GM19239 (cell line): ENCODE measurements around the gene TNFRSF18.

Experiments
- DNase-seq: peaks from one replicate; pipeline ENCODE4 v3.0.0; 2011; ENCODE audit warnings: low spot score; ENCODE audit not compliant: insufficient read length
- FAIRE-seq: peaks from 2 replicates; lab custom pipeline; 2011; peaks lifted over from hg19 to GRCh38; lab: Jason Lieb, UNC

TNFRSF18 gene

GRCh38 chr1:1215881-1216605 lies 9.7 kb upstream of the TNFRSF18 start:
- FAIRE-seq: no peak
- no peak for DNase-seq

- FAIRE-seq (no peak), DNase-seq (no peak)
Measured at GRCh38 chr1:1215080-1215676, 8.8 kb upstream of the TNFRSF18 start.

GRCh38 chr1:1213345-1214265 lies 7.2 kb upstream of the TNFRSF18 start, which contains the start of gene TNFRSF4:
Gene TNFRSF4, minus strand, starts transcription at chr1:1214153. Its CDS starts 26 bp downstream, at chr1:1214127.
- FAIRE-seq: no peak
- DNase-seq: no peak

GRCh38 chr1:1212780-1213344 lies 6.5 kb upstream of the TNFRSF18 start:
- FAIRE-seq (peak; percentile 83), DNase-seq (no peak)

- FAIRE-seq (no peak), DNase-seq (no peak)
Measured at GRCh38 chr1:1211541-1212441, 5.4 kb upstream of the TNFRSF18 start.

GRCh38 chr1:1210726-1211540 lies 4.5 kb upstream of the TNFRSF18 start:
- no peak for FAIRE-seq
- DNase-seq: no peak

- no peak for FAIRE-seq
- no peak for DNase-seq
Measured at GRCh38 chr1:1208713-1209433, 2.5 kb upstream of the TNFRSF18 start.

- DNase-seq: no peak
- no peak for FAIRE-seq
Measured at GRCh38 chr1:1207571-1207892, 1.1 kb upstream of the TNFRSF18 start.

GRCh38 chr1:1206966-1207531 lies 657 bp upstream of the TNFRSF18 start:
- DNase-seq (no peak), FAIRE-seq (no peak)

- no peak for DNase-seq
- FAIRE-seq: no peak
Measured at GRCh38 chr1:1205769-1206375, 520 bp downstream of the TNFRSF18 start.

GRCh38 chr1:1204998-1205768 lies 1.2 kb downstream of the TNFRSF18 start:
- FAIRE-seq (no peak), DNase-seq (no peak)

GRCh38 chr1:1204425-1204920 lies 1.9 kb downstream of the TNFRSF18 start:
- FAIRE-seq: no peak
- no peak for DNase-seq

- FAIRE-seq (no peak), DNase-seq (no peak)
Measured at GRCh38 chr1:1203561-1204424, 2.6 kb downstream of the TNFRSF18 start.

- FAIRE-seq (no peak), DNase-seq (no peak)
Measured at GRCh38 chr1:1202831-1203560, 3.4 kb downstream of the TNFRSF18 start.
